HepG2 (cell line): ENCODE results near the gene DHRS13. TPM values are rescaled to one million over a fixed set of nuclear protein-coding genes. Genes with fewer than 3 reads are reported as not detected.

Source experiments
- ATAC-seq: fragments of 200-7000 bp; cut with Tn5 transposase; 3 replicates; pipeline ENCODE4 v1.9.1; 2020; ENCODE audit warnings: mild to moderate bottlenecking, moderate library complexity
- BruUV-seq: library from RNA; stranded (reverse); fragments of 400-500 nt; replicated peaks from 2 replicates; lab custom pipeline; 2021; lab: Mats Ljungman, UMichigan
- CTCF ChIA-PET: fragments of 300-600 bp; formaldehyde crosslinking; extraction: SDS; loops from one replicate; lab custom pipeline; 2021; ENCODE audit warnings: low total read pairs, inconsistent platforms, low intra/inter-chr PET ratio; lab: Yijun Ruan, JAX
- POLR2A ChIA-PET: fragments of 350-600 bp; sonication (Branson Sonifier 250); formaldehyde crosslinking; loops from one replicate; lab custom pipeline; 2020; ENCODE audit warnings: antibody characterized with exemption, inconsistent platforms; lab: Yijun Ruan, JAX
- DNase-seq: peaks from one replicate; pipeline ENCODE4 v3.0.0-alpha.2; 2015; ENCODE audit warnings: low spot score
- FAIRE-seq: peaks from 3 replicates; lab custom pipeline; 2011; peaks lifted over from hg19 to GRCh38; lab: Jason Lieb, UNC
- H2AFZ ChIP-seq: one replicate; pipeline ENCODE4 v1.6.1; 2011; ENCODE audit warnings: low read length, inconsistent platforms
- H3K27ac ChIP-seq: fragments of 300-600 bp; 3 replicates; pipeline ENCODE4 v1.8.0; 2011; ENCODE audit warnings: mixed run types, mild to moderate bottlenecking, mixed read lengths, low read length, inconsistent platforms; ENCODE audit not compliant: insufficient read depth; ENCODE audit errors: extremely low read length
- H3K27me3 ChIP-seq, 2 experiments: fragments of 200-600 bp in 1 of 2; 2 replicates in 1 of 2; 3 replicates in 1 of 2; pipeline versions ENCODE4 v1.6.0 to v1.8.0; 2011; ENCODE audit warnings: low read length in 2 of 2, mild to moderate bottlenecking in 2 of 2, moderate library complexity in 2 of 2, inconsistent platforms in 1 of 2; ENCODE audit not compliant: insufficient read depth in 2 of 2, control insufficient read depth in 1 of 2
- H3K36me3 ChIP-seq, 2 experiments: fragments of 200-600 bp in 1 of 2; replicated peaks in 1 of 2; 2 replicates in 1 of 2; 3 replicates in 1 of 2; pipeline versions ENCODE4 v1.5.1 to v1.8.0; 2011; ENCODE audit warnings: low read length in 2 of 2, inconsistent platforms in 1 of 2; ENCODE audit not compliant: insufficient read depth in 2 of 2, control insufficient read depth in 1 of 2
- H3K4me1 ChIP-seq: 2 replicates; pipeline ENCODE4 v1.5.1; 2012; ENCODE audit warnings: low read length, inconsistent platforms; ENCODE audit not compliant: insufficient read depth
- H3K4me2 ChIP-seq: 2 replicates; pipeline ENCODE4 v1.6.0; 2011; ENCODE audit warnings: low read depth, low read length, inconsistent platforms
- H3K4me3 ChIP-seq, 3 experiments: fragments of 200-600 bp in 1 of 3; sonication (generic), shearing (Covaris generic) in 1 of 3; replicated peaks in 1 of 3; 2 replicates each; pipeline ENCODE4 v1.5.1; 2011 to 2016; ENCODE audit warnings: low read length in 3 of 3, inconsistent platforms in 2 of 3, low read depth in 2 of 3, mild to moderate bottlenecking in 2 of 3, control low read depth in 1 of 3, mixed read lengths in 1 of 3; ENCODE audit not compliant: insufficient read depth in 1 of 3
- H3K79me2 ChIP-seq: one replicate; pipeline ENCODE4 v1.6.1; 2011; ENCODE audit warnings: low read length, inconsistent platforms; ENCODE audit not compliant: insufficient read depth
- H3K9ac ChIP-seq: 2 replicates; pipeline ENCODE4 v1.6.0; 2011; ENCODE audit warnings: mild to moderate bottlenecking, low read depth, low read length, inconsistent platforms; ENCODE audit not compliant: insufficient read depth
- H3K9me3 ChIP-seq: 2 replicates; pipeline ENCODE4 v1.5.1; 2012; ENCODE audit warnings: mild to moderate bottlenecking, low read length
- H4K20me1 ChIP-seq: 2 replicates; pipeline ENCODE4 v1.6.0; 2011; ENCODE audit warnings: inconsistent platforms, mild to moderate bottlenecking, low read length, moderate library complexity; ENCODE audit not compliant: insufficient read depth
- ATF6 ChIP-seq: sonication (generic); formaldehyde crosslinking; conservative IDR thresholded peaks from 2 replicates; pipeline ENCODE4 v1.4.0; 2020; ENCODE audit warnings: missing genetic modification reagents
- CENPT ChIP-seq: sonication (generic); formaldehyde crosslinking; IDR thresholded peaks from 2 replicates; pipeline ENCODE4 v1.8.0; 2022; ENCODE audit warnings: low read depth, mild to moderate bottlenecking, moderate library complexity, missing genetic modification reagents
- POLR2A ChIP-seq, 2 experiments: IDR thresholded peaks; 2 replicates each; pipeline ENCODE4 v1.6.1; 2011; ENCODE audit warnings: low read depth in 2 of 2, low read length in 2 of 2, mild to moderate bottlenecking in 1 of 2, moderate library complexity in 1 of 2; ENCODE audit not compliant: insufficient read depth in 1 of 2
- TRAFD1 ChIP-seq: sonication (generic); formaldehyde crosslinking; IDR thresholded peaks from 2 replicates; pipeline ENCODE4 v1.5.1; 2020; ENCODE audit warnings: missing genetic modification reagents, mild to moderate bottlenecking, borderline replicate concordance
- ZFP82 ChIP-seq: sonication (generic); formaldehyde crosslinking; IDR thresholded peaks from 2 replicates; pipeline ENCODE4 v1.5.1; 2020; ENCODE audit warnings: mild to moderate bottlenecking, missing genetic modification reagents, borderline replicate concordance
- ZMYM3 ChIP-seq: sonication (generic); formaldehyde crosslinking; IDR thresholded peaks from 2 replicates; pipeline ENCODE4 v1.5.1; 2020; ENCODE audit warnings: mild to moderate bottlenecking, missing genetic modification reagents
- ZNF432 ChIP-seq: sonication (generic); formaldehyde crosslinking; IDR thresholded peaks from 2 replicates; pipeline ENCODE4 v1.5.0; 2020; ENCODE audit warnings: missing genetic modification reagents, mild to moderate bottlenecking, borderline replicate concordance
- ZNF652 ChIP-seq: IDR thresholded peaks from 2 replicates; pipeline ENCODE4 v1.6.1; 2016; ENCODE audit warnings: low read depth, borderline replicate concordance
- ZNF768 ChIP-seq: sonication (generic); formaldehyde crosslinking; IDR thresholded peaks from 2 replicates; pipeline ENCODE4 v1.4.0; 2020; ENCODE audit warnings: missing genetic modification reagents
- ZNF788 ChIP-seq: sonication (generic); formaldehyde crosslinking; IDR thresholded peaks from 2 replicates; pipeline ENCODE4 v1.5.0; 2020; ENCODE audit warnings: mild to moderate bottlenecking, missing genetic modification reagents, borderline replicate concordance
- WGBS: methylation state at CpG from one replicate; pipeline ENCODE4 v1.1.6; 2017; ENCODE audit warnings: low lambda C conversion rate; 5-methylcytosine and 5-hydroxymethylcytosine counted together
- in situ Hi-C: cut with HindIII; loops from 2 replicates; pipeline ENCODE4 v1.10.0; 2017; ENCODE audit warnings: low pct_unique_long_range_greater_than_20kb; ENCODE audit not compliant: extremely low pct_ligation_motif_present
- intact Hi-C: fragments of 100-400 bp; cut with micrococcal nuclease; formaldehyde crosslinking; loops from one replicate; pipeline ENCODE4 v1.10.0; 2022; ENCODE audit not compliant: unreplicated experiment
- polyA plus RNA-seq, 8 experiments: library from polyadenylated mRNA; depleted of rRNA in 3 of 8; stranded (reverse) in 7 of 8; unstranded in 1 of 8; fragments of >200 nt; fragmentation: Illumina TruSeq in 4 of 8; extraction: Trizol in 4 of 8; gene quantifications; 2 replicates each; pipeline versions ENCODE4 v1.2.1 to v1.2.3, GENCODE V29; 2011 to 2016; ENCODE audit warnings: low read depth in 4 of 8, missing spikeins in 1 of 8, mixed read lengths in 1 of 8; ENCODE audit not compliant: insufficient read depth in 1 of 8
- total RNA-seq, 5 experiments: library from RNA; depleted of rRNA; stranded (reverse); fragments of >200 nt; fragmentation: Illumina TruSeq; extraction: Trizol; gene quantifications; 2 replicates each; pipeline ENCODE4 v1.2.3, GENCODE V29; 2016; ENCODE audit warnings: low read depth in 1 of 5

Gene DHRS13
- total and polyA plus RNA-seq, 2 of the 13 experiments (the other 11 are each of a cell fraction or from before 2014, with no cell fraction given): 11.8 to 12.6 TPM

- no peak for TF ChIP-seq TRAFD1 (CRISPR knock-in tag)
- no peak for TF ChIP-seq ZNF432 (CRISPR knock-in tag)
- TF ChIP-seq ATF6 (CRISPR knock-in tag): no peak
- no peak for TF ChIP-seq ZMYM3
- no peak for TF ChIP-seq ZFP82
These were observed 40.3 kb downstream of the DHRS13 start (continued) for GRCh38 chr17:28862561-28862960.

GRCh38 chr17:28861393-28862203 is 41.3 kb downstream of the DHRS13 start:
- Histone ChIP-seq H3K4me3 (no peak overlapping the region), H3K27me3 (no peaks in the 10 kb centered on the region), H3K36me3 (peaks cover 17 to 24% of the 10 kb centered on the region in 2 experiments; a peak in 4 of 5 replicates), H4K20me1 (no peaks in the 10 kb centered on the region), H2AFZ (no peak overlapping the region), H3K79me2 (no peaks in the 10 kb centered on the region), H3K9me3 (no peaks in the 10 kb centered on the region), H3K4me2 (no peak overlapping the region), H3K27ac (no peak overlapping the region), H3K4me1 (peaks cover 26% of the 10 kb centered on the region), H3K9ac (no peak overlapping the region)
- POLR2A ChIA-PET: interaction anchor here (0.8 to 1.7 kb wide), 3 partner anchors 20 to 46 kb away, joined by 3 read pairs; no protein-coding TSS in a partner anchor
- TF ChIP-seq ZNF768 (peak; percentile 24; the same call in 1 of the 2 replicates), ZNF652 (CRISPR knock-in tag) (peak; percentile 86), ZNF788 (CRISPR knock-in tag) (no peak), CENPT (no peak), POLR2A (IDR thresholded peaks at IDR 0.05; ENCODE audit: insufficient read depth in 1 of 2, low read depth in 2 of 2, low read length in 2 of 2) (0 out of 4 replicates have a peak, but pooled peaks of 1 of the 2 experiments have one; percentile 10)
- in situ Hi-C loops (no loop called here), intact Hi-C loops (no loop called here)
- CTCF ChIA-PET: no interaction called here
- ATAC-seq (peak; percentile 29), DNase-seq (no peak), FAIRE-seq (no peak)
- no TSS peak for BruUV-seq
- 90% methylated on average over 5 of the region's 8 CpGs for WGBS
